Endothelial cell of umbilical vein (primary cell): ENCODE measurements around the gene REEP1. TPM values are rescaled to one million over a fixed set of nuclear protein-coding genes. Genes with fewer than 3 reads are reported as not detected.

ENCODE experiments used
- BruUV-seq: library from RNA; stranded (reverse); fragments of 400-500 nt; replicated peaks from 2 replicates; lab custom pipeline; 2021; lab: Mats Ljungman, UMichigan
- CTCF ChIA-PET: fragments of 300-600, 350-600 bp; sonication (Branson Sonifier 250); formaldehyde crosslinking; loops from one replicate; lab custom pipeline; 2021; ENCODE audit warnings: antibody characterized with exemption, inconsistent platforms; lab: Charles Lee
- POLR2A ChIA-PET: fragments of 300-600, 350-600 bp; sonication (Branson Sonifier 250); formaldehyde crosslinking; loops from one replicate; lab custom pipeline; 2021; ENCODE audit warnings: antibody characterized with exemption, inconsistent platforms; lab: Charles Lee
- DNase-seq: peaks from one replicate; pipeline ENCODE4 v3.0.0-alpha.2; 2011; ENCODE audit warnings: low read depth, low spot score
- FAIRE-seq: peaks from 2 replicates; lab custom pipeline; 2011; peaks lifted over from hg19 to GRCh38; lab: Jason Lieb, UNC
- H2AFZ ChIP-seq: 2 replicates; pipeline ENCODE4 v1.6.0; 2012; ENCODE audit warnings: low read depth, low read length, control low read depth, inconsistent platforms
- H3K27ac ChIP-seq: 2 replicates; pipeline ENCODE4 v1.5.1; 2011; ENCODE audit warnings: low read depth, mild to moderate bottlenecking, control low read depth, low read length, moderate library complexity; ENCODE audit not compliant: insufficient read depth
- H3K27me3 ChIP-seq, 2 experiments: 2 replicates each; pipeline versions ENCODE4 v1.6.0 to v1.6.1; 2011; ENCODE audit warnings: low read length in 2 of 2, mixed read lengths in 1 of 2; ENCODE audit not compliant: control insufficient read depth in 2 of 2, insufficient read depth in 2 of 2
- H3K36me3 ChIP-seq, 2 experiments: 2 replicates in 1 of 2; 3 replicates in 1 of 2; pipeline ENCODE4 v1.5.1; 2011; ENCODE audit warnings: low read length in 2 of 2, mild to moderate bottlenecking in 1 of 2, moderate library complexity in 1 of 2; ENCODE audit not compliant: control insufficient read depth in 2 of 2, insufficient read depth in 2 of 2; ENCODE audit errors: extremely low read depth in 1 of 2
- H3K4me1 ChIP-seq: 3 replicates; pipeline ENCODE4 v1.5.1; 2011; ENCODE audit warnings: mild to moderate bottlenecking, low read length; ENCODE audit not compliant: control insufficient read depth, insufficient read depth; ENCODE audit errors: extremely low read depth
- H3K4me2 ChIP-seq: 2 replicates; pipeline ENCODE4 v1.6.1; 2011; ENCODE audit warnings: low read length, control low read depth, mixed read lengths; ENCODE audit not compliant: insufficient read depth
- H3K4me3 ChIP-seq, 3 experiments: fragments of 200-600 bp in 1 of 3; sonication (generic), shearing (Covaris generic) in 1 of 3; replicated peaks in 1 of 3; 2 replicates each; pipeline ENCODE4 v1.5.1; 2011 to 2016; ENCODE audit warnings: control low read depth in 3 of 3, low read length in 3 of 3, mild to moderate bottlenecking in 2 of 3, inconsistent platforms in 1 of 3, low read depth in 1 of 3, moderate library complexity in 1 of 3; ENCODE audit not compliant: insufficient read depth in 1 of 3
- H3K79me2 ChIP-seq: 2 replicates; pipeline ENCODE4 v1.6.0; 2012; ENCODE audit warnings: low read length, inconsistent platforms; ENCODE audit not compliant: control insufficient read depth, insufficient read depth
- H3K9ac ChIP-seq: replicated peaks from 2 replicates; pipeline ENCODE3; 2011; ENCODE audit warnings: low read length, control low read depth; ENCODE audit not compliant: insufficient read depth; ENCODE audit errors: extremely low read depth
- H3K9me1 ChIP-seq: replicated peaks from 3 replicates; pipeline ENCODE4 v1.6.0; 2011; ENCODE audit warnings: mild to moderate bottlenecking, low read length; ENCODE audit not compliant: control insufficient read depth, insufficient read depth; ENCODE audit errors: extremely low read depth
- H3K9me3 ChIP-seq: replicated peaks from 2 replicates; pipeline ENCODE4 v1.5.1; 2012; ENCODE audit warnings: low read length, inconsistent platforms; ENCODE audit not compliant: control insufficient read depth, insufficient read depth
- H4K20me1 ChIP-seq: replicated peaks from 2 replicates; pipeline ENCODE3; 2011; ENCODE audit warnings: mild to moderate bottlenecking, low read length; ENCODE audit not compliant: control insufficient read depth, insufficient read depth; ENCODE audit errors: extremely low read depth
- EZH2 ChIP-seq: IDR thresholded peaks from 2 replicates; pipeline ENCODE4 v1.6.1; 2012; ENCODE audit warnings: borderline replicate concordance, low read depth, mild to moderate bottlenecking, moderate library complexity, low read length, inconsistent platforms; ENCODE audit not compliant: severe bottlenecking
- FOS ChIP-seq: IDR thresholded peaks from 2 replicates; pipeline ENCODE4 v1.6.1; 2011; ENCODE audit warnings: mild to moderate bottlenecking, low read length, moderate library complexity, borderline replicate concordance; ENCODE audit not compliant: insufficient read depth
- GATA2 ChIP-seq: IDR thresholded peaks from 2 replicates; pipeline ENCODE4 v1.7.0; 2011; ENCODE audit warnings: low read depth, mild to moderate bottlenecking, moderate library complexity, mixed read lengths, low read length; ENCODE audit not compliant: insufficient read length, insufficient read depth
- JUN ChIP-seq: IDR thresholded peaks from 2 replicates; pipeline ENCODE4 v1.6.1; 2011; ENCODE audit warnings: borderline replicate concordance, low read depth; ENCODE audit not compliant: insufficient read length, insufficient read depth
- MYC ChIP-seq: IDR thresholded peaks from one replicate; pipeline ENCODE4 v1.6.1; 2011; ENCODE audit warnings: mild to moderate bottlenecking, low read depth, low read length
- POLR2A ChIP-seq: IDR thresholded peaks from 2 replicates; pipeline ENCODE4 v1.6.1; 2012; ENCODE audit warnings: low read depth, mild to moderate bottlenecking, control low read depth, low read length
- POLR2AphosphoS5 ChIP-seq: IDR thresholded peaks from 2 replicates; pipeline ENCODE4 v1.6.1; 2012; ENCODE audit warnings: low read depth, mild to moderate bottlenecking, control low read depth, low read length, moderate library complexity; ENCODE audit not compliant: insufficient read depth
- dilution Hi-C: fragments of 300-500 bp; cut with MboI; formaldehyde crosslinking; loops from one replicate; pipeline ENCODE4 v1.15.0; 2019; ENCODE audit warnings: low sequenced_read_pairs; ENCODE audit not compliant: extremely low pct_ligation_motif_present
- intact Hi-C: fragments of 100-400 bp; cut with micrococcal nuclease; formaldehyde crosslinking; loops from one replicate; pipeline ENCODE4 v1.10.0; 2022
- polyA plus RNA-seq, 4 experiments: library from polyadenylated mRNA; depleted of rRNA in 3 of 4; stranded (reverse) in 3 of 4; unstranded in 1 of 4; fragments of >200 nt; gene quantifications; 2 replicates each; pipeline versions ENCODE4 v1.2.1 to v1.2.3, GENCODE V29; 2011 to 2012; ENCODE audit warnings: missing spikeins in 1 of 4
- total RNA-seq: library from RNA; stranded (reverse); gene quantifications from 2 replicates; pipeline ENCODE4 v1.2.3, GENCODE V29; 2021
- TF ChIP-seq, protein P1 (sequence below), 2 donors: IDR thresholded peaks; 1 replicate in 1 of 2; 2 replicates in 1 of 2; pipeline ENCODE4 v1.5.1; 2011; ENCODE audit warnings: low read length in 2 of 2, mild to moderate bottlenecking in 2 of 2, moderate library complexity in 2 of 2, control low read depth in 1 of 2, inconsistent platforms in 1 of 2, low read depth in 1 of 2; ENCODE audit not compliant: insufficient read depth in 1 of 2; ENCODE audit errors: extremely low read depth in 1 of 2
- TF ChIP-seq, protein P2 (sequence below): IDR thresholded peaks from 2 replicates; pipeline ENCODE4 v1.6.1; 2011; ENCODE audit not compliant: insufficient read depth, insufficient read length

Gene REEP1
- total and polyA plus RNA-seq, 2 donors (not counting 3 experiments of a cell fraction or from before 2014, with no cell fraction given): 0.11 to 0.53 TPM

DNA sequence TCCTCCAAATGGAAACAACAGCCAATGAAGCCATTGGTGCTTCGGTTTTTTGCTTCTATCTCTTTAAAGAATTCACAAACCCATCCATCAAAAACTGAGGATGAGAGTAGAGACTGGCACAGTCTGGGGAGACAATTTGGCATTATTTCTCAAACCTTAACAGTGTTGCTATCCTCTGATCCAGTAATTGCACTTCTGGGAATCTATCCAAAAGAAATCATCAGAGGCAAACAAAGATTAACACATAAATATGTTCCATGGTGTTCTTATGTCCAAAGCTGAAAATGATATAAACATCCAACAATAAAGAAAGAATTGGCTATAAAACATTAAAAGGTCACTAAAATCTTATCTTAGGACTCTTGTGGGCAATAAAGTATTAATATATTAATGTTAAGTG is 35.1 kb downstream of the REEP1 start:
- Histone ChIP-seq H3K79me2 (no peaks in the 10 kb centered on the region), H3K9me3 (no peaks in the 10 kb centered on the region), H3K4me3 (no peak overlapping the region), H2AFZ (no peak overlapping the region), H3K4me1 (no peaks in the 10 kb centered on the region), H4K20me1 (no peaks in the 10 kb centered on the region), H3K27ac (no peak overlapping the region), H3K36me3 (no peaks in the 10 kb centered on the region), H3K9me1 (no peaks in the 10 kb centered on the region), H3K9ac (no peak overlapping the region), H3K27me3 (peaks cover 2 to 11% of the 10 kb centered on the region in 2 experiments), H3K4me2 (no peak overlapping the region)
- no peak for FAIRE-seq
- DNase-seq: no peak
- BruUV-seq: no TSS peak
- dilution Hi-C loops: no loop called here
- ChIA-PET CTCF (interaction anchor here (0.9 to 1.9 kb wide), 2 partner anchors 12 to 81 kb away, joined by 3 to 6 read pairs; no protein-coding TSS in a partner anchor), POLR2A (no interaction called here)
- TF ChIP-seq EZH2 (no peak), MYC (no peak), POLR2AphosphoS5 (no peak), FOS (no peak), GATA2 (no peak), JUN (no peak), POLR2A (no peak)
- TF ChIP-seq, protein P1, sequence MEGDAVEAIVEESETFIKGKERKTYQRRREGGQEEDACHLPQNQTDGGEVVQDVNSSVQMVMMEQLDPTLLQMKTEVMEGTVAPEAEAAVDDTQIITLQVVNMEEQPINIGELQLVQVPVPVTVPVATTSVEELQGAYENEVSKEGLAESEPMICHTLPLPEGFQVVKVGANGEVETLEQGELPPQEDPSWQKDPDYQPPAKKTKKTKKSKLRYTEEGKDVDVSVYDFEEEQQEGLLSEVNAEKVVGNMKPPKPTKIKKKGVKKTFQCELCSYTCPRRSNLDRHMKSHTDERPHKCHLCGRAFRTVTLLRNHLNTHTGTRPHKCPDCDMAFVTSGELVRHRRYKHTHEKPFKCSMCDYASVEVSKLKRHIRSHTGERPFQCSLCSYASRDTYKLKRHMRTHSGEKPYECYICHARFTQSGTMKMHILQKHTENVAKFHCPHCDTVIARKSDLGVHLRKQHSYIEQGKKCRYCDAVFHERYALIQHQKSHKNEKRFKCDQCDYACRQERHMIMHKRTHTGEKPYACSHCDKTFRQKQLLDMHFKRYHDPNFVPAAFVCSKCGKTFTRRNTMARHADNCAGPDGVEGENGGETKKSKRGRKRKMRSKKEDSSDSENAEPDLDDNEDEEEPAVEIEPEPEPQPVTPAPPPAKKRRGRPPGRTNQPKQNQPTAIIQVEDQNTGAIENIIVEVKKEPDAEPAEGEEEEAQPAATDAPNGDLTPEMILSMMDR (IDR thresholded peaks at IDR 0.05; ENCODE audit: extremely low read depth in 1 of 2, insufficient read depth in 1 of 2, low read depth in 1 of 2, low read length in 2 of 2): no peak
- TF ChIP-seq, protein P2, sequence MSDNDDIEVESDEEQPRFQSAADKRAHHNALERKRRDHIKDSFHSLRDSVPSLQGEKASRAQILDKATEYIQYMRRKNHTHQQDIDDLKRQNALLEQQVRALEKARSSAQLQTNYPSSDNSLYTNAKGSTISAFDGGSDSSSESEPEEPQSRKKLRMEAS: no peak
- intact Hi-C loops: no loop called here
